ENCODE results near the gene VAT1. TPM values are rescaled to one million over a fixed set of nuclear protein-coding genes. Genes with fewer than 3 reads are reported as not detected.

VAT1 gene
- total and polyA plus RNA-seq, 2 of the 13 experiments (the other 11 are each of a cell fraction or from before 2014, with no cell fraction given), result 143 to 205 TPM

DNA sequence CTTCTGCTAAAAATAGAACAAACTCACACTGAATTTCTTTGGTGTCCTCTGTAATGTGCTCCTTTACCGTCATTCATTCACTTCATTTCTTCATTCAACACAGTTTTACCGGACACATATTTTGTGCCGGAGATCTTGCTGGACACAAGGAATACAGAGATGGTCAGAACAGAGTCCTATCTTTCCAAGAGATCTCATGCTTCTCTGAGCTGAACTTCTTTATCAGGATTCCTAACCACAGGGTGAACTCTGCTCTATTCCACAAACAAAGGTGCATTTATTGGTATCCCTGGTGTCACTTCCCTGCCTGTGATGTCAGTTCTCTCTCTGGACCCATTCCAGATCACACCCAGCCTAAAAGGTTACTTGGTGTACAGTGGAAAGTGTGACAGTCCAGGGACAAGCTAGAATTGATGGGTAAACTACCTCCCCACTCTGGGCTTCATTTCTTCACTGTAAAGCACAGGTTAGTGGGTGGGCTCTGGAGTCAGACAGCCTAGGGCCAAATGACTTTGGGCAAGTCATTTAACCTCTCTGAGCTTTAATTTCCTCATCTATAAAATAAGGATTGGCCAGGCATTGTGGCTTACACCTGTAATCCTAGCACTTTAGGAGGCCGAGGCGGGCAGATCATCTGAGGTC is 11.4 kb downstream of the VAT1 start (continued):
- no peak for TF ChIP-seq CSRNP2 (CRISPR knock-in tag; conservative IDR thresholded peaks at IDR 0.05; ENCODE audit: low read depth)
- TF ChIP-seq ZNF510 (CRISPR knock-in tag; IDR thresholded peaks at IDR 0.05; ENCODE audit: low read depth), result no peak
- TF ChIP-seq SSRP1 (CRISPR knock-in tag; IDR thresholded peaks at IDR 0.05), result no peak
- peak; percentile 82; the same call in 1 of the 2 replicates for TF ChIP-seq ZBTB25 (CRISPR knock-in tag; IDR thresholded peaks at IDR 0.05)
- no peak for TF ChIP-seq RFX5 (IDR thresholded peaks at IDR 0.05; ENCODE audit: low read depth, low read length)
- peak; percentile 90 for TF ChIP-seq RXRB (CRISPR knock-in tag; IDR thresholded peaks at IDR 0.05; ENCODE audit: borderline replicate concordance)
- no peak; the same call in 1 of the 2 replicates for TF ChIP-seq HOXA5 (CRISPR knock-in tag; IDR thresholded peaks at IDR 0.05)
- no peak for TF ChIP-seq ZBTB8A (CRISPR knock-in tag; IDR thresholded peaks at IDR 0.05; ENCODE audit: borderline replicate concordance, low read depth)
- TF ChIP-seq GABPA (IDR thresholded peaks at IDR 0.05; ENCODE audit: low read depth, low read length), result no peak
- TF ChIP-seq GABPA (CRISPR knock-in tag; IDR thresholded peaks at IDR 0.05; ENCODE audit: low read depth), result peak; percentile 41
- TF ChIP-seq ZMYM4 (CRISPR knock-in tag; IDR thresholded peaks at IDR 0.05), result peak; percentile 19; the same call in 1 of the 2 replicates
- TF ChIP-seq ZNF441 (CRISPR knock-in tag; IDR thresholded peaks at IDR 0.05; ENCODE audit: borderline replicate concordance), result no peak
- TF ChIP-seq TBP (CRISPR knock-in tag; IDR thresholded peaks at IDR 0.05), result no peak
- peak; percentile 96; the same call in 1 of the 2 replicates for TF ChIP-seq ZSCAN9 (CRISPR knock-in tag; IDR thresholded peaks at IDR 0.05; ENCODE audit: borderline replicate concordance)
- TF ChIP-seq, protein P1, sequence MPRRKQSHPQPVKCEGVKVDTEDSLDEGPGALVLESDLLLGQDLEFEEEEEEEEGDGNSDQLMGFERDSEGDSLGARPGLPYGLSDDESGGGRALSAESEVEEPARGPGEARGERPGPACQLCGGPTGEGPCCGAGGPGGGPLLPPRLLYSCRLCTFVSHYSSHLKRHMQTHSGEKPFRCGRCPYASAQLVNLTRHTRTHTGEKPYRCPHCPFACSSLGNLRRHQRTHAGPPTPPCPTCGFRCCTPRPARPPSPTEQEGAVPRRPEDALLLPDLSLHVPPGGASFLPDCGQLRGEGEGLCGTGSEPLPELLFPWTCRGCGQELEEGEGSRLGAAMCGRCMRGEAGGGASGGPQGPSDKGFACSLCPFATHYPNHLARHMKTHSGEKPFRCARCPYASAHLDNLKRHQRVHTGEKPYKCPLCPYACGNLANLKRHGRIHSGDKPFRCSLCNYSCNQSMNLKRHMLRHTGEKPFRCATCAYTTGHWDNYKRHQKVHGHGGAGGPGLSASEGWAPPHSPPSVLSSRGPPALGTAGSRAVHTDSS (CRISPR knock-in tag; conservative IDR thresholded peaks at IDR 0.05), result no peak
- TF ChIP-seq, protein P2, sequence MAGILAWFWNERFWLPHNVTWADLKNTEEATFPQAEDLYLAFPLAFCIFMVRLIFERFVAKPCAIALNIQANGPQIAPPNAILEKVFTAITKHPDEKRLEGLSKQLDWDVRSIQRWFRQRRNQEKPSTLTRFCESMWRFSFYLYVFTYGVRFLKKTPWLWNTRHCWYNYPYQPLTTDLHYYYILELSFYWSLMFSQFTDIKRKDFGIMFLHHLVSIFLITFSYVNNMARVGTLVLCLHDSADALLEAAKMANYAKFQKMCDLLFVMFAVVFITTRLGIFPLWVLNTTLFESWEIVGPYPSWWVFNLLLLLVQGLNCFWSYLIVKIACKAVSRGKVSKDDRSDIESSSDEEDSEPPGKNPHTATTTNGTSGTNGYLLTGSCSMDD (CRISPR knock-in tag; IDR thresholded peaks at IDR 0.05), result no peak
- TF ChIP-seq, protein P3, sequence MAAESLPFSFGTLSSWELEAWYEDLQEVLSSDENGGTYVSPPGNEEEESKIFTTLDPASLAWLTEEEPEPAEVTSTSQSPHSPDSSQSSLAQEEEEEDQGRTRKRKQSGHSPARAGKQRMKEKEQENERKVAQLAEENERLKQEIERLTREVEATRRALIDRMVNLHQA (CRISPR knock-in tag; IDR thresholded peaks at IDR 0.05), result peak; percentile 3; the same call in 1 of the 2 replicates
- no peak for TF ChIP-seq PTBP1 (IDR thresholded peaks at IDR 0.05; ENCODE audit: low read depth, low read length, poor library complexity, severe bottlenecking)
- 0 out of 2 replicates have a peak, but pooled peaks have one; percentile 75 for TF ChIP-seq KLF11 (CRISPR knock-in tag; IDR thresholded peaks at IDR 0.05)
- TF ChIP-seq CEBPB (IDR thresholded peaks at IDR 0.05; ENCODE audit: borderline replicate concordance, low read depth, low read length), result no peak
- TF ChIP-seq, protein P4, sequence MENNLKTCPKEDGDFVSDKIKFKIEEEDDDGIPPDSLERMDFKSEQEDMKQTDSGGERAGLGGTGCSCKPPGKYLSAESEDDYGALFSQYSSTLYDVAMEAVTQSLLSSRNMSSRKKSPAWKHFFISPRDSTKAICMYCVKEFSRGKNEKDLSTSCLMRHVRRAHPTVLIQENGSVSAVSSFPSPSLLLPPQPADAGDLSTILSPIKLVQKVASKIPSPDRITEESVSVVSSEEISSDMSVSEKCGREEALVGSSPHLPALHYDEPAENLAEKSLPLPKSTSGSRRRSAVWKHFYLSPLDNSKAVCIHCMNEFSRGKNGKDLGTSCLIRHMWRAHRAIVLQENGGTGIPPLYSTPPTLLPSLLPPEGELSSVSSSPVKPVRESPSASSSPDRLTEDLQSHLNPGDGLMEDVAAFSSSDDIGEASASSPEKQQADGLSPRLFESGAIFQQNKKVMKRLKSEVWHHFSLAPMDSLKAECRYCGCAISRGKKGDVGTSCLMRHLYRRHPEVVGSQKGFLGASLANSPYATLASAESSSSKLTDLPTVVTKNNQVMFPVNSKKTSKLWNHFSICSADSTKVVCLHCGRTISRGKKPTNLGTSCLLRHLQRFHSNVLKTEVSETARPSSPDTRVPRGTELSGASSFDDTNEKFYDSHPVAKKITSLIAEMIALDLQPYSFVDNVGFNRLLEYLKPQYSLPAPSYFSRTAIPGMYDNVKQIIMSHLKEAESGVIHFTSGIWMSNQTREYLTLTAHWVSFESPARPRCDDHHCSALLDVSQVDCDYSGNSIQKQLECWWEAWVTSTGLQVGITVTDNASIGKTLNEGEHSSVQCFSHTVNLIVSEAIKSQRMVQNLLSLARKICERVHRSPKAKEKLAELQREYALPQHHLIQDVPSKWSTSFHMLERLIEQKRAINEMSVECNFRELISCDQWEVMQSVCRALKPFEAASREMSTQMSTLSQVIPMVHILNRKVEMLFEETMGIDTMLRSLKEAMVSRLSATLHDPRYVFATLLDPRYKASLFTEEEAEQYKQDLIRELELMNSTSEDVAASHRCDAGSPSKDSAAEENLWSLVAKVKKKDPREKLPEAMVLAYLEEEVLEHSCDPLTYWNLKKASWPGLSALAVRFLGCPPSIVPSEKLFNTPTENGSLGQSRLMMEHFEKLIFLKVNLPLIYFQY (CRISPR knock-in tag; IDR thresholded peaks at IDR 0.05; ENCODE audit: borderline replicate concordance), result peak; percentile 37; the same call in 1 of the 2 replicates
